SK-N-SH treated with all-trans-retinoic acid at 6 μM for 48 hours (cell line): ENCODE measurements around the gene RGS7.

Experiments used
- ATAC-seq: fragments of 200-7000 bp; cut with Tn5 transposase; 3 replicates; pipeline ENCODE4 v1.9.1; 2020; ENCODE audit warnings: mild to moderate bottlenecking, moderate library complexity
- ARNTL ChIP-seq: fragments of 450-650 bp; formaldehyde crosslinking; IDR thresholded peaks from 2 replicates; pipeline ENCODE4 v1.5.0; 2020; ENCODE audit warnings: low read depth, mild to moderate bottlenecking, moderate library complexity, borderline replicate concordance
- BACH2 ChIP-seq: fragments of 250-450 bp; sonication (Bioruptor Pico); IDR thresholded peaks from 2 replicates; pipeline ENCODE4 v1.9.0; 2021; ENCODE audit warnings: mild to moderate bottlenecking, borderline replicate concordance
- CSDC2 ChIP-seq: fragments of 250-450 bp; sonication (Bioruptor Pico); IDR thresholded peaks from 2 replicates; pipeline ENCODE4 v1.5.0; 2020; ENCODE audit warnings: mild to moderate bottlenecking, moderate library complexity
- GLIS3 ChIP-seq: fragments of 250-450 bp; sonication (Bioruptor Pico); IDR thresholded peaks from 2 replicates; pipeline ENCODE4 v1.5.0; 2020; ENCODE audit warnings: mild to moderate bottlenecking, moderate library complexity
- ISL1 ChIP-seq: fragments of 250-450 bp; sonication (Bioruptor Pico); IDR thresholded peaks from 2 replicates; pipeline ENCODE4 v2.1.2; 2022; ENCODE audit warnings: mild to moderate bottlenecking, moderate library complexity
- OSR1 ChIP-seq: fragments of 250-450 bp; sonication (Bioruptor Pico); IDR thresholded peaks from 2 replicates; pipeline ENCODE4 v1.8.0; 2022; ENCODE audit warnings: moderate library complexity, mild to moderate bottlenecking, inconsistent platforms
- PATZ1 ChIP-seq: fragments of 250-450 bp; sonication (Bioruptor Pico); IDR thresholded peaks from 2 replicates; pipeline ENCODE4 v1.8.0; 2020; ENCODE audit warnings: mild to moderate bottlenecking, moderate library complexity, borderline replicate concordance
- PPARA ChIP-seq: fragments of 250-450 bp; sonication (Bioruptor Pico); IDR thresholded peaks from 2 replicates; pipeline ENCODE4 v1.5.0; 2020; ENCODE audit warnings: mild to moderate bottlenecking, borderline replicate concordance
- RARB ChIP-seq: fragments of 250-450 bp; sonication (Bioruptor Pico); IDR thresholded peaks from 2 replicates; pipeline ENCODE4 v1.8.0; 2021; ENCODE audit warnings: mild to moderate bottlenecking, moderate library complexity
- SNAI2 ChIP-seq: fragments of 250-450 bp; sonication (Bioruptor Pico); IDR thresholded peaks from 2 replicates; pipeline ENCODE4 v1.5.0; 2020; ENCODE audit warnings: mild to moderate bottlenecking, moderate library complexity
- TCF4 ChIP-seq: fragments of 250-450 bp; sonication (Bioruptor Pico); IDR thresholded peaks from 2 replicates; pipeline ENCODE4 v1.8.0; 2021; ENCODE audit warnings: mild to moderate bottlenecking, moderate library complexity, borderline replicate concordance
- TOX ChIP-seq: fragments of 250-450 bp; sonication (Bioruptor Pico); IDR thresholded peaks from 2 replicates; pipeline ENCODE4 v1.8.0; 2021; ENCODE audit warnings: mild to moderate bottlenecking, moderate library complexity, borderline replicate concordance
- ZC3H10 ChIP-seq: fragments of 250-450 bp; sonication (Bioruptor Pico); IDR thresholded peaks from 2 replicates; pipeline ENCODE4 v1.5.1; 2021; ENCODE audit warnings: mild to moderate bottlenecking, moderate library complexity
- ZFP30 ChIP-seq: fragments of 450-650 bp; formaldehyde crosslinking; IDR thresholded peaks from 2 replicates; pipeline ENCODE4 v1.5.0; 2022; ENCODE audit warnings: mild to moderate bottlenecking, moderate library complexity
- ZNF565 ChIP-seq: fragments of 450-650 bp; formaldehyde crosslinking; conservative IDR thresholded peaks from 2 replicates; pipeline ENCODE4 v1.5.0; 2020; ENCODE audit warnings: low read depth, mild to moderate bottlenecking, moderate library complexity
- ZNF8 ChIP-seq: fragments of 450-650 bp; formaldehyde crosslinking; IDR thresholded peaks from 2 replicates; pipeline ENCODE4 v1.5.0; 2020; ENCODE audit warnings: mild to moderate bottlenecking, moderate library complexity
- TF ChIP-seq, protein P1 (sequence below): fragments of 250-450 bp; sonication (Bioruptor Pico); IDR thresholded peaks from 2 replicates; pipeline ENCODE4 v1.5.0; 2020; ENCODE audit warnings: mild to moderate bottlenecking, moderate library complexity
- TF ChIP-seq, protein P2 (sequence below): fragments of 250-450 bp; sonication (Bioruptor Pico); IDR thresholded peaks from 2 replicates; pipeline ENCODE4 v1.8.0; 2021; ENCODE audit warnings: low read depth, mild to moderate bottlenecking, moderate library complexity, borderline replicate concordance

RGS7 gene

DNA sequence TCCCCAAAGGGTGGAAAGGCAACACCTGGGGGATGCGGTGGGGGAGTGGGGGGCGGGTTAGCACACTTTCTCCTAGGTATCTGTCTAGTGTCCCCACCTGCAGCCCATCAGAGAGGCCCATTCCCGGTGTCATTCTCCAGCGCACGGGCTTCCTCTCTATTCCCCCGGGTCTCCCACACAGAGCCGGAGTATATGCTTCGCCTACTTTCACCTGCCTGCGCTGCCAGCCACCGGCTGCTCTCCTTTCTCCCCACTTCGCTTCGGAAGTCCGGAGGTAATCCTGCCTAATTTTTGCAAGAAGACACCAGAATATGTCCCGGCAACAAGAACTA is 852 bp downstream of the RGS7 start:
- TF ChIP-seq SNAI2 = no peak
- no peak for TF ChIP-seq OSR1
- no peak for TF ChIP-seq ISL1 (CRISPR knock-in tag)
- TF ChIP-seq PATZ1 (CRISPR knock-in tag) = no peak
- TF ChIP-seq ZC3H10 (CRISPR knock-in tag) = no peak
- no peak for TF ChIP-seq ZNF8 (CRISPR knock-in tag)
- TF ChIP-seq, protein P1, sequence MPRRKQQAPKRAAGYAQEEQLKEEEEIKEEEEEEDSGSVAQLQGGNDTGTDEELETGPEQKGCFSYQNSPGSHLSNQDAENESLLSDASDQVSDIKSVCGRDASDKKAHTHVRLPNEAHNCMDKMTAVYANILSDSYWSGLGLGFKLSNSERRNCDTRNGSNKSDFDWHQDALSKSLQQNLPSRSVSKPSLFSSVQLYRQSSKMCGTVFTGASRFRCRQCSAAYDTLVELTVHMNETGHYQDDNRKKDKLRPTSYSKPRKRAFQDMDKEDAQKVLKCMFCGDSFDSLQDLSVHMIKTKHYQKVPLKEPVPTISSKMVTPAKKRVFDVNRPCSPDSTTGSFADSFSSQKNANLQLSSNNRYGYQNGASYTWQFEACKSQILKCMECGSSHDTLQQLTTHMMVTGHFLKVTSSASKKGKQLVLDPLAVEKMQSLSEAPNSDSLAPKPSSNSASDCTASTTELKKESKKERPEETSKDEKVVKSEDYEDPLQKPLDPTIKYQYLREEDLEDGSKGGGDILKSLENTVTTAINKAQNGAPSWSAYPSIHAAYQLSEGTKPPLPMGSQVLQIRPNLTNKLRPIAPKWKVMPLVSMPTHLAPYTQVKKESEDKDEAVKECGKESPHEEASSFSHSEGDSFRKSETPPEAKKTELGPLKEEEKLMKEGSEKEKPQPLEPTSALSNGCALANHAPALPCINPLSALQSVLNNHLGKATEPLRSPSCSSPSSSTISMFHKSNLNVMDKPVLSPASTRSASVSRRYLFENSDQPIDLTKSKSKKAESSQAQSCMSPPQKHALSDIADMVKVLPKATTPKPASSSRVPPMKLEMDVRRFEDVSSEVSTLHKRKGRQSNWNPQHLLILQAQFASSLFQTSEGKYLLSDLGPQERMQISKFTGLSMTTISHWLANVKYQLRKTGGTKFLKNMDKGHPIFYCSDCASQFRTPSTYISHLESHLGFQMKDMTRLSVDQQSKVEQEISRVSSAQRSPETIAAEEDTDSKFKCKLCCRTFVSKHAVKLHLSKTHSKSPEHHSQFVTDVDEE (CRISPR knock-in tag) = no peak
- no peak for TF ChIP-seq BACH2 (CRISPR knock-in tag)
- no peak for TF ChIP-seq CSDC2 (CRISPR knock-in tag)
- TF ChIP-seq, all 23 proteins: peak for 0
- peak; percentile 17 for ATAC-seq

DNA sequence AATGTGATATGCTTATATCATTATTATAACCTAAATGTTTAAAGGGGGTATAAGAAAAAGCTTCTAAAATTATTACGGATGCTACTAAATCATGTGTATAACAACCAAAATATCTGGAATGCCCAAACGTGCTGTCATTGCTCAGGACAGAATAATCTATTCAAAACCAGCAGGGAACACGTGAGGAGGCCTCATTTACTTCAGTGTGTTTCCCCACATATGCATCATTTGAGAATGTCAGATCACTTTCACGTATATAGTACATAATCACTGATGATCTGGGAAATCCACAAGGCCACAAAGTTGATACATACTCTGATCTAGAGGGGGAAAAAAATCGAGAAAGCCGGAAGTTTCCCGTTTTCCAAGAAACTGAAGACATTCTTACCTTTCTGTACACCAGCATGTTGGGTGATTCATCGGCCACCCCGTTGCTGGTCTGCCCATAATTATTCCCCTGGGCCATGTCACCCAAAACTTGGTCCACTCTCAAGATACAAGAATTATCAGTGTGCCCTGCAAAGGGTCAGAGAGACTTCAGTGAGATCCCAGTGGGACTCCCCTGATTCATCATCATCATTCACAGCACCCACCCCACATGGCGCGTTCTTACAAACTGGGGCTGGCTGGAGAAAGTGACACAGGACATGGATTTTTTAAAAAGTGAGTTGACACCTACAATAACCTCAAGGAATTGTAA is 1.5 kb downstream of the RGS7 start:
- ATAC-seq = no peak
- no peak for TF ChIP-seq OSR1
- no peak for TF ChIP-seq ZNF565 (CRISPR knock-in tag)
- TF ChIP-seq ZNF8 (CRISPR knock-in tag) = no peak
- TF ChIP-seq, protein P2, sequence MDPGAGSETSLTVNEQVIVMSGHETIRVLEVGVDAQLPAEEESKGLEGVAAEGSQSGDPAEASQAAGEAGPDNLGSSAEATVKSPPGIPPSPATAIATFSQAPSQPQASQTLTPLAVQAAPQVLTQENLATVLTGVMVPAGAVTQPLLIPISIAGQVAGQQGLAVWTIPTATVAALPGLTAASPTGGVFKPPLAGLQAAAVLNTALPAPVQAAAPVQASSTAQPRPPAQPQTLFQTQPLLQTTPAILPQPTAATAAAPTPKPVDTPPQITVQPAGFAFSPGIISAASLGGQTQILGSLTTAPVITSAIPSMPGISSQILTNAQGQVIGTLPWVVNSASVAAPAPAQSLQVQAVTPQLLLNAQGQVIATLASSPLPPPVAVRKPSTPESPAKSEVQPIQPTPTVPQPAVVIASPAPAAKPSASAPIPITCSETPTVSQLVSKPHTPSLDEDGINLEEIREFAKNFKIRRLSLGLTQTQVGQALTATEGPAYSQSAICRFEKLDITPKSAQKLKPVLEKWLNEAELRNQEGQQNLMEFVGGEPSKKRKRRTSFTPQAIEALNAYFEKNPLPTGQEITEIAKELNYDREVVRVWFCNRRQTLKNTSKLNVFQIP = no peak
- no peak for TF ChIP-seq TOX (CRISPR knock-in tag)
- no peak for TF ChIP-seq ARNTL (CRISPR knock-in tag)
- no peak for TF ChIP-seq SNAI2
- TF ChIP-seq PPARA (CRISPR knock-in tag) = no peak
- TF ChIP-seq ZFP30 (CRISPR knock-in tag) = no peak
- TF ChIP-seq, all 23 proteins: peak for 0

DNA sequence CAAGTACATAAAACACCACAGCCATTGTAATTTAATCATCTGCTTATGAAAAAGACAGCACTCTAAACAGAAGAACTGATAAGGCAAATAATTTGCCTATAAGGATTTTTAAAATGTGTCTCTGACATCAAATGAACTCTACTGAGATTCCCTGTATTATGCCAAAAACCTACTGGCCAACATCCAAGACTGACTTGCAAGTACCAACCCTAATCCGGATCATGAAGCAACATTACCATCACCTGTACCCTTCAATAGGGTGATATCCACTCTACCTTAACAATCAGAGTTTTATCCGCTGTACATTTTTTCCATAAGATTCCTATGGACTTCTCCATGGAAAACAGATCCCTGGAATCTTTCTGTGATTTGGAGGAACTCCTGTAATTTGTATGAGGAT is 4.6 kb downstream of the RGS7 start:
- TF ChIP-seq ARNTL (CRISPR knock-in tag) (no peak), OSR1 (no peak)
- ATAC-seq = no peak

DNA sequence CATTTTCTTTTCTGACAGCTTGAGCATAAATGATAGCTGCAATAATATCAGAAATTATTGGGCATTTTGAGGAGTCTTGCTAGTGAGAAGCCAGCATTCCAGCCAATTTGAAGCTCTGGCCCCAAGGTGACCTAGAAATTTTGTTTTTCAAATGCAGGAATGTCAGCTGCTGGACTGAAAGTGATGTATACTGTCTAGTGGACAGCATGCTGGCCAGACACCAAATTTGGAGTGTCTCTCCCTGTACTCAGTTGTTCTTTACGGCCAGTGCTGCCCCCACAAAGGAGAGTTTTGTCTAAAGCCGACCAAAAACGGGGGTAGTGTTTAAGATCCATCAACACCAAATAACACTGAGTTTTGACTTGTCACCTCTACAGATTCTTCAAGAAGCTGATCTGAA is 5.2 kb downstream of the RGS7 start:
- TF ChIP-seq SNAI2 = no peak
- TF ChIP-seq ZFP30 (CRISPR knock-in tag) = no peak
- TF ChIP-seq ZNF565 (CRISPR knock-in tag) = no peak
- no peak for TF ChIP-seq OSR1
- TF ChIP-seq ZC3H10 (CRISPR knock-in tag) = no peak
- TF ChIP-seq, protein P1 (CRISPR knock-in tag) = no peak
- TF ChIP-seq PPARA (CRISPR knock-in tag) = no peak
- TF ChIP-seq RARB = no peak
- TF ChIP-seq TCF4 (CRISPR knock-in tag) = no peak
- no peak for TF ChIP-seq TOX (CRISPR knock-in tag)
- no peak for TF ChIP-seq PATZ1 (CRISPR knock-in tag)
- no peak for TF ChIP-seq GLIS3 (CRISPR knock-in tag)
- ATAC-seq = no peak
